DLD1 (cell line): Measurements from ENCODE around the gene HDAC4.

Experiments used
- in situ Hi-C: cut with HindIII; loops from 2 replicates; pipeline ENCODE4 v1.10.0; 2017; ENCODE audit warnings: low sequenced_read_pairs

The HDAC4 gene

DNA sequence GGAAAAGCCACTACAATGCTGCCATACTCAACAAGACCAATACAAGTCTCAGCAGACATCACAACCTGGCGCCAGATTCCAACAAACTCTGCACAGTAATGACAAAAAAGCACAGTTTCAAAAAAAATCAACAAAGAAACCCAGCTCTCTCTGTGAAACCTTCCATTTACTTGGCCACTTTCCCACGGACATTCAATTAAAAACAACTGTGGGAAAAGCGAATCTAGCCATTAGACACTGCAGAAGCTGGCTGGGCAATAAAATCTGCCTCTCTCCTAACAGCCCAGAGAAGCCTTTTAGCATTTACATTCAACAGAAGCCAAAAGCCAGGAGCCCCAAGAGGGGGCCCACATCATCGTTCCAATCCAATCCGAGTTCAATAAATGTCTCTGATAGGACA lies 128.9 kb downstream of the HDAC4 start:
- in situ Hi-C loops: no loop called here

DNA sequence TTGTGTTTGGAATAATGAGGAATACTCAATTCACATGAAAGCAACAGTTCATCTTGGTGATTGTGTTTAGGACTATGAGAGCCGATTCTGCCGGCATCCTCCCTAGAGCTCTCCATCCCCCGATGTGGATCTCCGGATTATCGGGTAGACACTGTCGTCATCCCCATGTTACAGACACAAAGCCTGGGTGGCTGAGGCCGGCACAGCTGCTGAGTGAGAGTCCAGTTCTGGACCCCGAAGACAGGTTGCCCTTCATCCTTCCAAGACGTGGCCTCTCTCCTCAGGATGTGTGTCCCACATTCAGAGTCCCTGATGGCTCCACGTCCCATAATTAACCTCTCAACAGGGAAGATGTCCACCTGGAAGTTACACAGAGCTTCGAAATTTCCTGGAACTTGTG lies 129.3 kb downstream of the HDAC4 start:
- in situ Hi-C loops: no loop called here

DNA sequence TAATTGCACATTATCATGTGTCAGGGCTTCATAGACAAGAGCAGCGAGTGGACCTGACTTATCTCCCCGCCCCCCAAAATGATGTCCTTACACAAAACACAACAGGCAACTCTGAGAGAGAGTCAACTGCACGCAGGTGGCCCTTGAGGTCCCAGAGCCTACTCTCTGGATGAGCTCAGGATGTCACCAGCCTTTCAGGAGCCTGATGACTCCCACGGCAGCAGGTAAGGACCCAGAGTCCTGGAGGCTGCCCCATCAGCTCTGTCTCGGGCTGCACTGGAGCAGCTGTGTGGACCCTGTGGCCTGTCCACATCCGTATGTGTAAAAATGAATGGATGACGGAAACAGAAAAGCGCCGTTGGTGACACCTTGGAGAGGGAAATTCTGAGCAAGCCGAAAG lies 130.9 kb downstream of the HDAC4 start:
- in situ Hi-C loops: no loop called here

DNA sequence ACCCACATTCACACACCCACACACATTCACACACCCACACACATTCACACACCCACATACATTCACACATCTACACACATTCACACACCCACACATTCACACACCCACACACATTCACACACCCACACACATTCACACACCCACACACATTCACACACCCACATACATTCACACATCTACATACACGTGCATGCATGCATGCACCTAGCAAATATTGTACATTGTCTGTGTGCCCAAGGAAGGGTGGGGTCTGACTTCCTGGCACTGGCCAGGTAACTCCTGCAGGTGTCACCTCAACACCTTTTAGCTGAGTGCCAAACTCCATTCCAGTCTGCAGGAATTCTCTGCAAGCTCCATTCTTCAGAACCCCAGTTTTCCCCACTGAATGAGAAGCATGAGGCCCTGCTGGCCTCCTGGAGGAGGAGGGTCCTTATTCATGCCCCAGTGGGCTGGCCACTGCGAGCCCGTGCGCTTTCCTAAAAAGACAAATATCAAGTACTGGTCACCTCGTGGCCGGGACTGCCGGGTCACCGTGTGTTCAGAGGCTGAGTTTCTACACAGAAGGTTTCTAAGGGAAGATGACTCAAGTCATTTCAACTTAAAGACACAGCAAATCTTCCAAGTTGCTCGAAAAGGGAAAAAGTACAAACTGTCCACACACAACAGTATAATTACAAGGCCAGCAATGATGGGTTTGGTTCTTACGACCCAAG lies 131.5 kb downstream of the HDAC4 start:
- in situ Hi-C loops: no loop called here

DNA sequence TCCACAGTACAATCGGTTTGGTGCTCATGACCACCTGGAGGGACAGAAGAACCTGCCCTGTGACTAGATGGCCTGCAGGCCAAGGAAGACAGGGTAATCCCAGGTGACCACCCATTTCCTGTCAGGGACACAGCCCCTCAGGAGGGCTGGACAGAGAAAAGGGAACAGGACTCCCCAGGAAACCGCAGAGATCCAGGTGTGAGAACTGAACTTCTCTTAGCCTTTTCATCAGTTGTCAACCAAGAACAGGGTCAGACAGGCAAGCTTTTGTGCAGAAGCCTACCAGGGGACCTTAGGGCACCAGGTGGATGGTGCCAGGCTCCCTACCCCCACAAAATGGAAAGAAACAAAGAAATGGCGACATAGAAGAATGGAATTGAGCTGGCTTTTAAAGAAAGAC lies 132.3 kb downstream of the HDAC4 start:
- in situ Hi-C loops: no loop called here

DNA sequence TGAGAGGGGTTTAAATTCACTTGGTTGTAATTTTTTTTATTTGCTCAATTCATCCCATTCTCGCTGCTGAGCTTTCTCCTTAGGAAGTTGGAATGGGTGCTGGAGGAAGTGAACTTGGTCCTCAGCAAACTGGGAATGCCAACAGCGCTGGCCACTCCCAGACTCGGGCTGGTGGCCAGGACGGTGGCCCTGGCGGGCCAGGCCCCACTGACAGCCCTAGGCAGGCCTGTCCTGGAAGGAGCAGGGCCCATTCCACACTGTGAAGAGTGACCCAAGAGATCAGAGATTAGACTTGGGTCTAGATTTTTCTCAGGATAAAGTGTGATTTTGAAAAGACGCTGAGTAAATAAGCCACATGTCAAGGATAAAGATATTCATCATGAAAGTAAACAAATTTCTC lies 132.7 kb downstream of the HDAC4 start:
- in situ Hi-C loops: no loop called here

DNA sequence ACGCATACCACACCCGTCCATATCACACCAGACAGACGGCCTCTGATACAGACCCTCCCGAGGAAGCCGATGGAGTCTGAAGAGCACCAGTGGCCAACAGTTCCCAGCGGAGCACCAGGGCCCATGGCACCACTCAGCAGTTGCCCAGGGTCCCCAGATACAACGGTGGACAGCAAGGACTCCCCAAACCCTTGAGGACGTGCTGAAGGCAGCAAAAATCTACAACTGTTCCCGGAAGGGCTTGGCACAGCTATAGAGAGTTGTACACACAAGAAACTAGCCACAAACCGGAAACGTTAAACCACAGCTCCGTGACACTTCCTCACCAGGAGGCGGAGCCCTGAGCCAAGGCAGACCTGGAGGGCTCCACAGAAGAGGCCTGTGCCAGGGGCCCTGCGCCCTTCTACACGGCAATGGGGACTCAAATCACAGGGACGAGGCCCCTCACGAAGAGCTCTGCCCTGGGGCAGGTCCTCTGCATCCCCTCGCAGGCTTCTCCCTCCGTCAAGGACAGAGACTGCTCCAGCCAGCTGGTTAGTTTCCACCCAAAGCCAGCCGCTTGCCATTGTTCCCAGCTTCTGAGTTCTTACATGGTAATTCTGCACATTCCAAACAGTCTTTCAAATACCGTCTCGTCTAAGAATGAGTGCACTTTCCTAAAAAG lies 133.4 kb downstream of the HDAC4 start:
- in situ Hi-C loops: no loop called here

DNA sequence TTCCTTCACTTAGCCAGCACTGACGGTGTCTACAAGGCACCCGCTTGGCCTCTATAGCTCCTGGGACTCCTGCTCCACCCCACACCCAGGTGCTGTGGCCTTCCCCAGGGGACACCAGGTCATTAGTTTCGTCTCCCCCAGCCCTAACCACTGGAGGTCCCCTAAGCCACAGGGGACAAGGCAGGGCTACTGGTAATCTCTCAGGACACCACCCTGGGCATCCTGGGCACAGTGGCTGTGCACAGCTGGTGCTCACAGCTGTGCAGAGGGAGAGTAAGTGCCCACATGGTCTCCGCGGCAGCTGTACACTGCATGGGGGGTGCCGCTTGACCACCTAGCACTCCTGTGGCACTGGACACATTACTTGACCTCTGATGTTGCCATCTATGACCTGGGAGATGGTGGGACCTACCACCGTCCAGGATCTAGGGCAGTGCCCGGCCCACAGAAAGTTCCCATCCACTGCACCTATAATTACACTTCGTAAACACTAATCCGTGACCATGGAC lies 134.0 kb downstream of the HDAC4 start:
- in situ Hi-C loops: no loop called here

DNA sequence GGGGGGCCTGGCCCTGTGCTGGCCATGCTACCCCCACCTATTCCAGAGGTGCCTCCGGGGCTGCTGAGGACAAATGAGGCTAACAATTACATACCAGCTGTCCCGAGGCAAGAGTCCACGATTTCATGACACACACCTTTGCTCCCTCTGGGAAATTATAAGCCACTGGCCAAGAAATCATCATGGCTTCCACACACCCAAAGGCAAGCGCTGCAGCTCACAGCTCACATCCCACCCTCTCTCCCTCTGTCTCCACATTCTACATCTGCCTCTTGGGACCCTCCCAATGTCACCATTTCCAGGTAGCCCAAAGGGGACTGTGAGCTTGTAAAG lies 134.4 kb downstream of the HDAC4 start:
- in situ Hi-C loops: no loop called here

DNA sequence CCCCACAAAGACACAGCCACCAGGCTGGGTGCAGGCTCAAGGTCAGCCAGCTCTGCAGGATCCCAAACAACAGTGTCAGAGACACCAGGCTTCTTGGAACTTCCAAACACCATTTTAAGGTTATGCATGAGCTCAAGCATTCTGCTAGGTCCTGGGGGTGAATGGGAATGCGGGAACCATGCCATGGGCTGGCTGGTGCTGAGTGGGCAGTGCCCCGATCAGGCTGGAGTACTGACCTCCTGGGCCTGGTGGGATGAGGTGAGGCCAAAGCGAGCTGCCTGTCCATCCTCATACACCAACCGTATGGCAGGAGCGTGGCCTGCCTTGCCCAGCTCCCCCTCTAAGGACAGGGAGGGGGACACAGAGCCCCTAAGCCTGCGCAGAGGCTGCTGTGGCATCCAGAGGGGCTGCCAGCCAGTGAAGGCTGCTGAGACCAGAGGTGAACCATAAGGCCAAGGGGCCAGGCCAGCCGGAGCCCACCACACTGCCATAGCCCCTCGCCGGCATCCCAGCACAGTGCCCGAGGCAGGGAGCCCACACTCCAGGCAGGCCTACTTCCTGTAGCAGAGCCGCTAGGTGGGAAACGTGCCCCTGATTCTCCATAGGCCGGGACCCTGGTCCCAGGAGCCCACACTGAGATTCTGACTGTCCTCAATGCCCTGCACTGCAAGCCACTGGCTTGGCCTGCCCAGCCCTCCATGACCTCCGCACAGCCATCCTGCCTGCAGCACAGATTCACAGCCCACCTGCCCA lies 135.0 kb downstream of the HDAC4 start:
- in situ Hi-C loops: no loop called here

DNA sequence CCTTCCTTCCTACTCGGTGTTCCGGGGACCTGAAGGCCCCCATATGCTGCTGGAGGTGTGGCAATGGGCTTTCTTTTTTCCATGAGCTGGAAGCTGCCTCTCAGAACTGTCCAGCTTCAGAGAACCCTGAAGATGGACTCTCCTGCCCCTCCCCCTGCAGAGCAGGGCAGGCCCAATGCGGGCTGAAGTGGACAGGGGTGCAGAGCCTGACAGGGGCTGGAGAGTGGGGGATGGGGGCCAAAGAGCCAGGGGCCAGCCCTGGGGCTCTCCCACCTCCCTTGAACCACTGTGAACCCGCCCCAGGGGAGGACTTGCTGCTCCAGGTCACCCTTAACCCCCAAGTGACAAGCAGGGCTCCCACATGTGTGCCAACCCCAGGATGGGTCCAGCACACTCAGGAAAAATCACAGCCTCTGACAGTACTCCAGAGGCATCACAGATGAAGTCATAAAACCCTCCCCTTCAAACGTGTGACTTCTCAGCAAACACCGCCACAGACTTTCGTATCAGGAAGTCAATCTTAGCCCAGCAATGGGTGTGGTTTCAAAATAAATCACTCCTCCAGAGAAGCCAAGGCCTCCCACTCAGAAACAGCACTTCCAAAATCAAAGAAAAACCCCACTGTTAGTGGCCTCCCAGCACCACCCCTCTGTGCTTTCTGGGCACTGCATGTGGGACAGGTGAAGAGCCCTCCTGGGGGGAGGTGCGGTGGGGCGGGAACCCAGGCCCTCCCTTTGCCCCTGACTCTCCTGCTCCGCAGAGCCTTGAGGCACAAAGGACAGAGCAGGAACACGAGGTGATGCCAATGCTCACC lies 135.8 kb downstream of the HDAC4 start:
- in situ Hi-C loops: no loop called here

DNA sequence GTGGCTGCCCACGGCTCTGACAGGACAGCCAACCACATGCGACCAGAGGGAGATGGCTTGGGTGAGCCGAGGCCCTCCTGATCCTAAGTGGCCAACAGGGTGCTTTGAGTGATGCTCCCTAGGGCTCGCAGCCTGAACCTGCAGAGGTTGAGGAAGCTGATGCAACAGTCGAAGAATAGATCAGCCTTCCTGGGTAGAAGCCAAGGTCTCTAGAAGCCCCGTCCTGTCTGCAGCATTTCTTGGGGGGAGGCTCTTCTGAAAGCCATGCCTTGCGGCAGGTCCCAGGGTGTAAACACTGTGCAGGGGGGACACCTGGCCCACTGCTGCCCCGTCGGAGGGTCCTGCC lies 136.4 kb downstream of the HDAC4 start:
- in situ Hi-C loops: no loop called here

DNA sequence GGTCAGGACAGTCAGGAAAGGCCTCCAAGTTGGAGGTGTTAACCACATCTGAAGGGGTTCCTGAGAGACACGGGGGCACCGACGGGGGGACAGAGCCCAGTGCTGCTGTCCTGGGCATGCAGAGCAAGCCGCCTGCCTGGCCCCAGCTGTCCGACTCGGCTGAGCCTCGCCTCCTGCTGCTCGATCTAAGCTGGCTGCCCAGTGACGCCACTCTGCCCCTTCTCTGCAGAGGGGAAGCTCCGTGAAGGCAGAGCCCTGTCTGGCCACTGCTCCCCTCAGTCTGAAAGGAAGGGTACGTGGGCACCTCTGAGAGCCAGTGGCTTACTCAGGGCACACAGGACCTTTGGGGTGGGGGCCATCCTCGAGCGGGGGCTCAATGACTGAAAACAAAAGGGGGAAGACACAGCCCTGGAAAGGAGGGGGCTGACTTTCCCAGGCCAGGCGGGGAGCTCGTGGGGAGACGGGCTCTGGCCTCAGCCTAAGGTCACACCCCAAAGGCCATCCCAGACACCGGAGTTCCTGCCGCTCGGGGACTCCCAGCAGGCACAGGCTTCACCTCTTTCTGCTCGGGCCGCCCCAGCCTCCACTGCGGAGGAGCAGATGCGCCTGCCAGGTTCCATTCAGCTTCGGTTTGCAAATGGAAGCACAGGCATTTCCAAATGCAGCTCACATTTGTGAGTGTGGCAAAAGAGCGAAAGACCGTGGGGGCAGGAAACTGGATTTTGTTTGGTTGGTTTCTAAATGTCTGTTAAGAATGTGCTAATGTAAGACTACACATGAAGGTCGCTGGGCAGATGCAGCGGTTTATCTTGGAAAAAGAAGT lies 136.9 kb downstream of the HDAC4 start:
- in situ Hi-C loops: no loop called here

DNA sequence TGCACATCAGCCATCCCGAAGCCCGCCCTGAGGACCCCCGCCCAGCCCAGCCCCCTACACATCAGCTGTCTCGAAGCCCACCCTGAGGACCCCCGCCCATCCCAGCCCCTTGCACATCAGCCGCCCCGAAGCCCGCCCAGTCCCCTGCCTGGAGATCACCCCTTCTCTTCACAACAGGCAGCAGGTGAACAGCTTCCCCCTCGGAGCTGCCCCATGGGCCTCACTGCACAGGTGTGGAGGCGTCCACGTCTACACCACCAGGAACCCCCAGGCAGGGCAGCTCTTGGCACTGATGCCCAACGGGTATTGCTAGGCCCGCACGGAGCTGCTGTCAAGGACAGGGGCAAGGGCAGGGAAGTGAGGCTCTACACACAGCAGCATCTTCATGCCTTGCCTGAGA lies 137.6 kb downstream of the HDAC4 start:
- in situ Hi-C loops: no loop called here

DNA sequence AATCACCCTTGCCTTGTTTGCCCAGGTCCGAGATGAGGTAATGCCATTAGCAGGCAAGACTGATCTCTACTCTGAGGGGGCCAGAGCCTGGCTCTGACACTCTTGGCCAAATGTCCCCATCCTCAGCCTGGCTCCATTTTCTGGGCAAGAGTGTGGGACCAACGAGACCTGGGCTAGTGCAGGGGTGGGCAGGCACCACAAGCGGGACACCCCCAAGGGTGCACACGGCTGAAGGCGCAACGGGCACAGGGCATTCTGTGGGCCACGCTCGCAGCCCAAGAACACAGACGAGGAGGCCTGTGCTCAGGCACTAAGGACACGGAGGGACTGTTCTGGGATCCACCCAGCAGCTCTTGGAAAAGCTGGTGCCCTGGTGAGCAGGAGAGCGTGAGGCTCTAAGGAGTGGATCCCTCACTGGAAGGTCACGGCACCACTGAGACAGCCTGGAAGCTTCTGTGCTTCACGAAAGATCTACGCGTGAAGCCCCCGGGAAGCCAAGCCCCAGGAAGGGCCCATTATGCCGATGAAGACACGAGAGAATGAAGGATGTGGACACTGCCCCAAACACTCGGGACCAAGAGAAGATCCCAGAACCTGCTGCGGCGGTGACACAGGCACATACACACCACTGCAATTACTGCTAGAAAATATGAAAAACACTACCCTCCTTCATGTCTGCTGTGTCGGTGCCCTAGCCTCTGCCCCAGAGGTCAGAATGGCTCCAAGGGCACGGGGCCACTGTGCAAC lies 138.2 kb downstream of the HDAC4 start:
- in situ Hi-C loops: no loop called here

DNA sequence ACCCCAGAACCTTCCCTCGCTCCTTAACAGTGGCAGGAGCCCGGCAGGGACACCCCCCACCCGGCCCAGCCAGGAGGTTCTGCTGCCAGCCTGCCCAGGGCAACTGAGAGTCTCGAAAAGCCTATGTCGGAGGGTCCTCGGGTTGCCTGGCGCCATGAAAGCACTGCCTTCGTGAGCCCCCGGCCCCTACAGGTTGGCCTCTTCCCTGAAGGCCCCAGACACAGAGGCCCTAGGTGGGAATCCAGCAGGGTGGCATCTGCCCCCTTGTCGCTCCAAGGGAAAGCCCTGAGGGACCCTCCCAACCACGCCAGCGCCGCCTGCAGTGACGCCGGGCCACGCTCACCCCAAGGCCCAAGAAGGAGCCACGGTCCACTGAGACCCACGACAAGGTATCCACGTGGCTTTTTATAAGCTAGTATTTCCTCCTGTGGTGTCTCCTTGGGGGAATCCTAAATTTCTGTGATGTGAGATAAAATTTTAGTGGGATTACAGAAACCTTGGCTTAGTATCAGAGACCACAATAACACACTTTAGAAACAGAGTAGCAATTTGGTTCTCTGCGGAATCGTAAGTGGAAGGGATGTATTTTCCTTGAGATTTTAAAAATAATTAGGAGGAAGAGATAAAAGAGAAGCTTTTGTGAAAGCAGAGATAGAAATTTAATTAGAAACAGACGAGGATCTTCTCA lies 138.9 kb downstream of the HDAC4 start:
- in situ Hi-C loops: no loop called here

DNA sequence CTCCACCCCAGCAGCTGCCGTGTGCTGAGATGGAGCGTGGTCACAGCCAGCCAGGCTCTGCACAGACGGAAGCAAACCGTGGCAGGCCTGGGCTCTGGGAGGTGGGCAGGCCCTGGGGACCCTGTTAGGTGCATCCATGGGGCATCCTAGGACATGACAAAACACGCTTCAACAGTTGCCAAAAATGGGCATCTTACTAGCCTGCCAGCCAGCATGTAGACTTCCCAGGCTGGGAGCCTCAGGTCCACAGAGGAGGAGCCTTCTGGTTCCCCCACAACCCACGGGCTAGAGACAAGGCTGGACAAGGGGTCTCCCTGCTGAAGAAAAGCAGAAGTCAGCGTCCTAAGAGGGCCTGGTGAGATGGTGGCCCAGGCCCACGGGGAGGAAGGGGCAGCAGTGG lies 139.5 kb downstream of the HDAC4 start:
- in situ Hi-C loops: no loop called here

DNA sequence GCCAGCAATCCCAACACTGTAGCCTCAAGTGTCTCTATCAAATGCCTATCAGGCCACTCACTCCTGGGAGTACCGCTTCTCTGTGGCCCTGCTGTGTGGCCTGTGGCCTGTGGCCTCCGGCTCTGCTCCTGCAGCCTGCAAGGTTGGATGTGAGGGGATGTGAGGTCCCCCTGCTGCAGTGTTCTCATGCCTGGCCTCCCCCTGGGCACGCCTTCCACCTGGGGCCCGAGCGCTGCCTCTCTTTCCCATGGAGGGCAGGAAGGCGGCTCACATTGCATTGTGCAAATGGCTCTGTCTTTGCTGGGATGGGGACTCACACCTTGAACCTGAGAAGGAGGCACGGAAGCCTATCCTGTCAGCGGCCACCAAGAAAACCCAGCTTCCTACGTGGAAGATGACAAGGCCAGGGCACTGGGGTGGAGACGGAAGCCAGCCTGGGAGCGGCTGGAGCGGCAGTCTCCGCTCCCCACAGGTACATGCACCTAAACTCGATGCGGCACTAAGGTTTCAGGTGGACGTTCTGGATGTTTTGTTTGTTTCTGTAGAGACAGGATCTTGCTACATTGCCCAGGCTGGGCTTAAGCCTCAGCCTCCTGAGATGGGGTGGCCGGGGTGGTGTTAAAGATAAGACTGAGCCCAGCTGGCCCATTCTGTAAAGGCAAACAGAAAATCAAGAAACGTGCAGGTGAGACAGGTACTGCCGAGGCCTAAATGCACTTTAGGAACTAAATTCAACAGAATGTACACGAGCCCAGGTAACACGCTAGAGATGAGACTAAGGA lies 140.1 kb downstream of the HDAC4 start:
- in situ Hi-C loops: no loop called here
